RWPE1 (cell line): ENCODE data around the gene SEL1L3.

Source experiments
- CTCF ChIA-PET: fragments of 350-600 bp; sonication (Branson Sonifier 250); formaldehyde crosslinking; extraction: SDS; loops from one replicate; lab custom pipeline; 2021; lab: Yijun Ruan, JAX
- POLR2A ChIA-PET: fragments of 400-600 bp; formaldehyde crosslinking; extraction: SDS; loops from one replicate; lab custom pipeline; 2020; ENCODE audit warnings: antibody characterized with exemption; ENCODE audit not compliant: low non-redundant PET; lab: Yijun Ruan, JAX
- DNase-seq: peaks from one replicate; pipeline ENCODE4 v3.0.0; 2012; ENCODE audit warnings: low spot score
- H3K27ac ChIP-seq: fragments of 450-650 bp; 2 replicates; pipeline ENCODE4 v1.5.1; 2017
- TF ChIP-seq, protein P1 (sequence below): fragments of 450-650 bp; conservative IDR thresholded peaks from 2 replicates; pipeline ENCODE4 v1.5.1; 2017; ENCODE audit warnings: low read depth, mild to moderate bottlenecking

SEL1L3 gene

DNA sequence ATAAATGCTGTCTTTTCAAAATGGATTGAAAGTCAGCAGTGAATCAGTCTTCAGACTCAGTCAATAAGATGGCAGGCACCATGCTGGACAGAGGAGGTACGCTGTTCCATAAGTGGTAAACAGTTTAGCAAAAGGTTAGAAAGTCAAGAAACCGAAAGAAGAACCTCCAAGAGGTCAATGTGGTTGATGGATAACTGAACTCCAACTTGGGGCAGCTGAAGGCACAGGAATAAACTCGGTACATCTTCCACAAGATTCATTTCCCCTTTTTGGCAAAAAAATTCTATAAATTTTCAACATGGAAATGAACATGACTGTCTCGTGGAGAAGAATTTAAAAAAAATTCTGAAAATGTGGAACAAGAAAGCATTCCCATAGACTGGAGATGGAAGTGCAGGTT is 18.4 kb upstream of the SEL1L3 start:
- no peak overlapping the region for H3K27ac ChIP-seq
- ChIA-PET CTCF (no interaction called here), POLR2A (no interaction called here)

DNA sequence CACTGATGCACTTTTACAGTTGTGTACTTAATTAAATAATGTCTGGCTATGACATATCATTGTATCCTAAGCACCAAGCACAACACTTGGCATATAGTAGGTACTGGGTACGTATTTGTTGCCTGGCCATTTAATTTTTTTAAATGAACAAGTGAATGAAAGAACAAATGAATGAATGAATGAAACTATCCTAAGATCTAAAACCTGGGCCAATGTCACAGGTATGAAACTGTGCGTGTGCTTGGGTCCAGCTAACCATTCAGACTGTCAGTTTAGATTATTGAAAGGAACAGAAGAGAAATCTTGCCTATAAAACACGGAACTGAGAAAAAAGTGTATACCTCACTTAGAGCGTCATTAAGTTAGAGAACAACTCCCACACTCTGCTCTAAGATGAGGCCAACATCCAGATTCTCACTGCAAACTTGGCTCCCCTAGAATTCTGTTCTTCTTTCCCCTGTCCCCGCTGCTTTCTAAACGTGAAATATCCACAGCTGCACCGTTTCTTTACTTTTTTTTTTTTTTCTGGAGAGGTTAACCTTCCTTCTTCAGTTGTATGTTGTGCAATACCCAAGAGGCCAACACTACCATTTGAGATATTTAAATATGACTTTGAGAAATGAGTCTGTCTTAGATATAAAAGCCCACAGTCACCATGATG is 17.3 kb upstream of the SEL1L3 start:
- DNase-seq = no peak
- TF ChIP-seq, protein P1, sequence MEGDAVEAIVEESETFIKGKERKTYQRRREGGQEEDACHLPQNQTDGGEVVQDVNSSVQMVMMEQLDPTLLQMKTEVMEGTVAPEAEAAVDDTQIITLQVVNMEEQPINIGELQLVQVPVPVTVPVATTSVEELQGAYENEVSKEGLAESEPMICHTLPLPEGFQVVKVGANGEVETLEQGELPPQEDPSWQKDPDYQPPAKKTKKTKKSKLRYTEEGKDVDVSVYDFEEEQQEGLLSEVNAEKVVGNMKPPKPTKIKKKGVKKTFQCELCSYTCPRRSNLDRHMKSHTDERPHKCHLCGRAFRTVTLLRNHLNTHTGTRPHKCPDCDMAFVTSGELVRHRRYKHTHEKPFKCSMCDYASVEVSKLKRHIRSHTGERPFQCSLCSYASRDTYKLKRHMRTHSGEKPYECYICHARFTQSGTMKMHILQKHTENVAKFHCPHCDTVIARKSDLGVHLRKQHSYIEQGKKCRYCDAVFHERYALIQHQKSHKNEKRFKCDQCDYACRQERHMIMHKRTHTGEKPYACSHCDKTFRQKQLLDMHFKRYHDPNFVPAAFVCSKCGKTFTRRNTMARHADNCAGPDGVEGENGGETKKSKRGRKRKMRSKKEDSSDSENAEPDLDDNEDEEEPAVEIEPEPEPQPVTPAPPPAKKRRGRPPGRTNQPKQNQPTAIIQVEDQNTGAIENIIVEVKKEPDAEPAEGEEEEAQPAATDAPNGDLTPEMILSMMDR = no peak
- CTCF ChIA-PET = no interaction called here
- no peak overlapping the region for H3K27ac ChIP-seq
- POLR2A ChIA-PET = no interaction called here

More for the DNA sequence above, 18.4 kb upstream of the SEL1L3 start:
- TF ChIP-seq, protein P1 = no peak
- no peak for DNase-seq

DNA sequence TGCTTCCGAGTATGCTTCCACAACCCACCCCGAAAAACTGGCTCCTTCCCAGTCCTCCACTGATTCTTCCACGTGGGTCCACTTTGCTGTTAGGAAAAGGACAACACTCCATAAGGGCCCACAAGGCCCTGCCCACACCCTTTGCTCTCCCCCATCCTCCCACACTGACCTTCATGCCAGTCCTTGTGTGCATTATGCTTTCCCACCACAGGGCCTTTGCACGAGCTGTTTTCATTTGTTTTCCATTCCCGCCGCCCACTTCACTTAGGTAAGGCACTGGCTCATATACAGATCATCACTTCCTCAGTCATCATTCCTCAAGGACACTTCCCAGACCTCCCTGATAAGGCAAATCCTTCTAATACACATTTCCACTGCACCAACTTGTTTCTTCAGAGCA is 16.8 kb upstream of the SEL1L3 start:
- ChIA-PET POLR2A (no interaction called here), CTCF (no interaction called here)
- H3K27ac ChIP-seq = no peak overlapping the region
- TF ChIP-seq, protein P1 = no peak
- DNase-seq = no peak

DNA sequence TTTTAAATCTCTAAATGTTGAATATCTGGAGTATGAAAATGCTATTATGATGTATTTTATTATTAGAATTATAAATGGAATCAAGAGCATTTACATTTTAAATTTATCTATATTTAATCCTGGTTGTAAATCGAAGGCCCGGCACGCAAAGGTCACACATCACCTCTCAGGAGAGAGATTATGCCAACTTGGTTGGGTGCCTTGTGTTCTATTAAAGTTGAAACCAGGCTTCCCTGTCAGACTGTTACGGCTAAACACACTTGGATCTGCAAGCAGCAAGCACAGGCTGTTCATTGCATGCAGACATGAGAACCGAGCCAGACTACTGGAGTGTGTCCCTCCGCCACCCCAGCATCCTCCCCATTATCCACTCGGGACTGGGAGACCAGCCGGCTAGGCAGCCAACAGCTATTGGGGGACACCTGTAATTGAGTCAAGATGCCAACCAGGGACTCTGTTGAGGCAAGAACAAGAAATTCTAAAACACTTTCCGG is 16.4 kb upstream of the SEL1L3 start:
- TF ChIP-seq, protein P1 = no peak
- DNase-seq = no peak
- H3K27ac ChIP-seq = no peak overlapping the region
- POLR2A ChIA-PET = no interaction called here
- CTCF ChIA-PET = interaction anchor here (0.6 kb wide), 1 partner anchor 914 kb away, joined by 3 read pairs; no protein-coding TSS in a partner anchor

DNA sequence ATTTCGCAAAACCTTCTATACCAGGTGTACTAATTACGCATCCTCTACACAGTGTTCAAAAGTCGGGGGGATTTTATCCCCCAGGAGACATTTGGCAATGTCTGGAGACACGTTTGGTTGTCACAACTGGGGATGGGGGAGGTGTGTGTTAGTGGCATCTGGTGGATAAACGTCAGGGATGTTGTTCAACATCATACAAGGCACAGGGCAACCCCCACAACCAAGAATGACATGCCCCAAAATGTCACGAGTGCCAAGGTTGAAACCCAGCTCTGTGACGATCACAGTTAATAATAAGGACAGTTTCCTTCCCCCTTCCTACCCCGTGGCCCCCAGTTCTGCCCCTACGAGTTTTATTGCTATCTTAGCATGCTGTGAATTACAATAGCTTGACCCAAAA is 15.9 kb upstream of the SEL1L3 start:
- POLR2A ChIA-PET = no interaction called here
- H3K27ac ChIP-seq = no peak overlapping the region
- DNase-seq = no peak
- TF ChIP-seq, protein P1 = no peak
- CTCF ChIA-PET = interaction anchor here (0.6 kb wide), 2 partner anchors 914 to 1861 kb away, joined by 3 read pairs; no protein-coding TSS in a partner anchor

DNA sequence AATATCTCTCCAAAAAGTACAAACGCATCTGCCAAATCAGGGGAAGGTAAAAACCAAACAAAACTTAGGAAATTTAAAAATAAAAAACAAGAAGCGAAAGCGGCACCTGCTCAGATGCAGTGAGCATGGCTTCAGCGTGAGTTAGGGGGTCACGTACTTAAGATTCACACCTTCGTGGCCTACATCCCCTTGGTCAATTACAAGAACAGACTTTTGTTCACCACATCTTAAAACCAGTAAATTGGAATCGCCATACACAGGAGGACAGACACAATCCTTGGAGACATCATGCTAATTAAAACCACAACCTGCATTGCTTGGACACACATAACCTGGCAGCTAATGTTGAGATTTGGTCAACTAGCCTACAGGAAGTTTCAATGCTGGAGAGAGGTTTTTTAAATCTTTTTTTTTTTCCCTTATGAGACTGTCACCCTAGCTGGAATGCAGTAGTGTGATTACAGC is 12.5 kb upstream of the SEL1L3 start:
- POLR2A ChIA-PET = no interaction called here
- TF ChIP-seq, protein P1 = no peak
- DNase-seq = no peak
- H3K27ac ChIP-seq = no peak overlapping the region
- CTCF ChIA-PET = no interaction called here
